ENCODE results near the gene GADL1. TPM values are rescaled to one million over a fixed set of nuclear protein-coding genes. Genes with fewer than 3 reads are reported as not detected.

Gene GADL1
- polyA plus RNA-seq, 3 donors: not detected

DNA sequence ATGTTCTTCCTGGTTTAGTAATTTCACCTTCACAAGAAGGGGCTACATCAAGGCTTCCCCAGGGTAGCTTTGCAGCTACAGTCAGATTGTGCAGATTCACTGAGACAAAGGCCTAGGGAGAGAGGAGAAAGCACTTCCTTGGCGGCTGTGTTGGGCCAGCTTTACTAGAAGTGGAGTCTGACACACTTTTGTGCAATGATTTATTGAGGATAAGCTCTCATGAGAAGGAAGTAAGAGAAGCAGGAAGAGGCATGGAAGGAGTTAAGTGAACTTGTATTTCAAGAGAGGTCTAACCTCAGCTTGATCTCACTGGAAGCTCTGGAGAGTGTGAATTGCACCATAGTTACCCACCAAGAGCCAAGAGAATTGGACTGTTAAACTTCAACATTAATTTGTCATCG is 209.2 kb downstream of the GADL1 start:
- Histone ChIP-seq H3K27ac (ENCODE audit: low read depth in 1 of 2, low read length in 2 of 2) (peak overlapping the region in 1 of 2 donors; percentile 38), H3K4me3 (replicated peaks in 1 of 3; ENCODE audit: low read depth in 2 of 3, low read length in 3 of 3) (no peak overlapping the region), H3K9me3 (replicated peaks in 1 of 2; ENCODE audit: control insufficient read depth in 1 of 2, insufficient read depth in 1 of 2, low read length in 2 of 2) (no peaks in the 10 kb centered on the region), H3K36me3 (replicated peaks in 1 of 2; ENCODE audit: control insufficient read depth in 1 of 2, insufficient read depth in 2 of 2, low read length in 2 of 2) (peaks cover 56 to 96% of the 10 kb centered on the region in 2 donors), H3K27me3 (ENCODE audit: control insufficient read depth in 2 of 2, insufficient read depth in 2 of 2, low read length in 2 of 2) (no peaks in the 10 kb centered on the region), H3K4me1 (ENCODE audit: control insufficient read depth in 1 of 2, insufficient read depth in 2 of 2, low read length in 2 of 2) (peaks cover 17 to 24% of the 10 kb centered on the region in 2 donors), H3K9ac (ENCODE audit: insufficient read depth, low read length, poor library complexity, severe bottlenecking) (no peak overlapping the region), H3K4me2 (replicated peaks; ENCODE audit: extremely low read depth, low read length, poor library complexity, severe bottlenecking) (no peak overlapping the region), H4K20me1 (ENCODE audit: insufficient read depth, low read length) (peaks cover 99% of the 10 kb centered on the region), H3K79me2 (ENCODE audit: insufficient read depth, low read length) (peaks cover 47% of the 10 kb centered on the region), H2AFZ (ENCODE audit: insufficient read depth, low read depth, low read length, poor library complexity, severe bottlenecking) (no peak overlapping the region)
- no peak for DNase-seq
- intact Hi-C loops (cut with micrococcal nuclease): no loop called here
- H3K27ac Mint-ChIP-seq: peak overlapping the region in 5 of 7 donors; percentile 27 to 76 (median 40)
- H3K4me1 Mint-ChIP-seq: peaks cover 37% of the 10 kb centered on the region
- 88% methylated on average over 2 of the region's 2 CpGs for WGBS (ENCODE audit: insufficient coverage)
- H3K36me3 Mint-ChIP-seq: peaks cover 87 to 92% of the 10 kb centered on the region in 2 donors
- no peak overlapping the region for H3K4me3 Mint-ChIP-seq
- TF ChIP-seq, protein P1, sequence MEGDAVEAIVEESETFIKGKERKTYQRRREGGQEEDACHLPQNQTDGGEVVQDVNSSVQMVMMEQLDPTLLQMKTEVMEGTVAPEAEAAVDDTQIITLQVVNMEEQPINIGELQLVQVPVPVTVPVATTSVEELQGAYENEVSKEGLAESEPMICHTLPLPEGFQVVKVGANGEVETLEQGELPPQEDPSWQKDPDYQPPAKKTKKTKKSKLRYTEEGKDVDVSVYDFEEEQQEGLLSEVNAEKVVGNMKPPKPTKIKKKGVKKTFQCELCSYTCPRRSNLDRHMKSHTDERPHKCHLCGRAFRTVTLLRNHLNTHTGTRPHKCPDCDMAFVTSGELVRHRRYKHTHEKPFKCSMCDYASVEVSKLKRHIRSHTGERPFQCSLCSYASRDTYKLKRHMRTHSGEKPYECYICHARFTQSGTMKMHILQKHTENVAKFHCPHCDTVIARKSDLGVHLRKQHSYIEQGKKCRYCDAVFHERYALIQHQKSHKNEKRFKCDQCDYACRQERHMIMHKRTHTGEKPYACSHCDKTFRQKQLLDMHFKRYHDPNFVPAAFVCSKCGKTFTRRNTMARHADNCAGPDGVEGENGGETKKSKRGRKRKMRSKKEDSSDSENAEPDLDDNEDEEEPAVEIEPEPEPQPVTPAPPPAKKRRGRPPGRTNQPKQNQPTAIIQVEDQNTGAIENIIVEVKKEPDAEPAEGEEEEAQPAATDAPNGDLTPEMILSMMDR (IDR thresholded peaks at IDR 0.05): no peak
- H3K27me3 Mint-ChIP-seq (ENCODE audit: low read depth in 3 of 3): peaks cover 0 to 3% (median 0%) of the 10 kb centered on the region in 3 donors
- H3K9me3 Mint-ChIP-seq: peaks cover 0 to 2% (median 0%) of the 10 kb centered on the region in 7 donors

DNA sequence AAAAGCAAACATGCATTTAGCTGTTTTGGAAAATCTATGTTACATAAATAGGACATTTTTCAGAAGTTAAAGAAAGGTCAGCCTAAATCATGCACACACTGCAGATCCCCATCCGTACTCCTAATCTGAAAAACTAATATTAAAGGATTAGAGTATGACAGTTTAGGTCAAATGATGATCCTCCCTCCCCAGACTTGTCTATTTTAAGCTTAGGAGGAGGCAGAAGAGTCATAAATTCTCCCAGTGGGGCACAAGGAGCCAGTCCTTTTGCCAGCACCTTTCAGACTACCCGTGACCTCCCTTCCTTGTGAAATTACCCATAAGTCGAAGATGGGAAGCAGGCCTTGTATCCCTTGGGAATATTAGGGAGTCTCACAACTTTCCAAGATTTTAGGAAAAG is 210.1 kb downstream of the GADL1 start:
- Histone ChIP-seq H3K27me3 (ENCODE audit: control insufficient read depth in 2 of 2, insufficient read depth in 2 of 2, low read length in 2 of 2) (no peaks in the 10 kb centered on the region), H3K4me2 (replicated peaks; ENCODE audit: extremely low read depth, low read length, poor library complexity, severe bottlenecking) (no peak overlapping the region), H3K27ac (ENCODE audit: low read depth in 1 of 2, low read length in 2 of 2) (no peak overlapping the region), H2AFZ (ENCODE audit: insufficient read depth, low read depth, low read length, poor library complexity, severe bottlenecking) (no peak overlapping the region), H3K9me3 (replicated peaks in 1 of 2; ENCODE audit: control insufficient read depth in 1 of 2, insufficient read depth in 1 of 2, low read length in 2 of 2) (no peaks in the 10 kb centered on the region), H3K36me3 (replicated peaks in 1 of 2; ENCODE audit: control insufficient read depth in 1 of 2, insufficient read depth in 2 of 2, low read length in 2 of 2) (peaks cover 49 to 91% of the 10 kb centered on the region in 2 donors), H4K20me1 (ENCODE audit: insufficient read depth, low read length) (peaks cover 99% of the 10 kb centered on the region), H3K4me3 (replicated peaks in 1 of 3; ENCODE audit: low read depth in 2 of 3, low read length in 3 of 3) (no peak overlapping the region), H3K4me1 (ENCODE audit: control insufficient read depth in 1 of 2, insufficient read depth in 2 of 2, low read length in 2 of 2) (peaks cover 17 to 24% of the 10 kb centered on the region in 2 donors), H3K9ac (ENCODE audit: insufficient read depth, low read length, poor library complexity, severe bottlenecking) (no peak overlapping the region), H3K79me2 (ENCODE audit: insufficient read depth, low read length) (peaks cover 51% of the 10 kb centered on the region)
- Mint-ChIP-seq H3K4me3 (no peak overlapping the region), H3K27me3 (ENCODE audit: low read depth in 3 of 3) (peaks cover 0 to 3% (median 0%) of the 10 kb centered on the region in 3 donors), H3K9me3 (peaks cover 0 to 2% (median 0%) of the 10 kb centered on the region in 7 donors), H3K36me3 (peaks cover 86 to 89% of the 10 kb centered on the region in 2 donors), H3K4me1 (peaks cover 39% of the 10 kb centered on the region), H3K27ac (no peak overlapping the region)
- WGBS (ENCODE audit: insufficient coverage): no CpG with 5 or more reads among the region's 3 CpGs
- DNase-seq: no peak
- intact Hi-C loops (cut with micrococcal nuclease): no loop called here
- TF ChIP-seq, protein P1 (IDR thresholded peaks at IDR 0.05): no peak

All from CD14-positive monocyte (primary cell).